WTC11 (cell line): ENCODE measurements around the gene NPB. TPM values are rescaled to one million over a fixed set of nuclear protein-coding genes. Genes with fewer than 3 reads are reported as not detected.

Experiments used
- AFF4 ChIP-seq: sonication (generic); formaldehyde crosslinking; IDR thresholded peaks from 2 replicates; pipeline ENCODE4 v1.8.1; 2023; ENCODE audit warnings: mild to moderate bottlenecking, missing genetic modification reagents, borderline replicate concordance
- E2F1 ChIP-seq: sonication (generic); formaldehyde crosslinking; IDR thresholded peaks from 2 replicates; pipeline ENCODE4 v1.8.0; 2022; ENCODE audit warnings: mild to moderate bottlenecking, missing genetic modification reagents
- E2F4 ChIP-seq: sonication (generic); formaldehyde crosslinking; IDR thresholded peaks from 2 replicates; pipeline ENCODE4 v1.8.1; 2022; ENCODE audit warnings: low read depth, mild to moderate bottlenecking, moderate library complexity, missing genetic modification reagents, borderline replicate concordance
- HMGA2 ChIP-seq: fragments of 250-450 bp; sonication (Bioruptor Pico); IDR thresholded peaks from 2 replicates; pipeline ENCODE4 v1.4.0; 2021; ENCODE audit warnings: mild to moderate bottlenecking, moderate library complexity
- IRF2 ChIP-seq: sonication (generic); formaldehyde crosslinking; IDR thresholded peaks from 2 replicates; pipeline ENCODE4 v1.8.0; 2022; ENCODE audit warnings: low read depth, missing genetic modification reagents, borderline replicate concordance
- JAZF1 ChIP-seq: fragments of 250-450 bp; sonication (Bioruptor Pico); IDR thresholded peaks from 2 replicates; pipeline ENCODE4 v1.9.0; 2021; ENCODE audit warnings: moderate library complexity, mild to moderate bottlenecking, inconsistent platforms
- KAT7 ChIP-seq: sonication (generic); formaldehyde crosslinking; IDR thresholded peaks from 2 replicates; pipeline ENCODE4 v1.8.1; 2023; ENCODE audit warnings: missing genetic modification reagents, mild to moderate bottlenecking, borderline replicate concordance
- MLX ChIP-seq: sonication (generic); formaldehyde crosslinking; IDR thresholded peaks from 2 replicates; pipeline ENCODE4 v1.8.1; 2023; ENCODE audit warnings: mild to moderate bottlenecking, missing genetic modification reagents, moderate library complexity
- NR1H2 ChIP-seq: sonication (generic); formaldehyde crosslinking; IDR thresholded peaks from 2 replicates; pipeline ENCODE4 v1.9.0; 2021; ENCODE audit warnings: mild to moderate bottlenecking, moderate library complexity, missing genetic modification reagents
- NR3C1 ChIP-seq: sonication (generic); formaldehyde crosslinking; conservative IDR thresholded peaks from 2 replicates; pipeline ENCODE4 v1.8.1; 2023; ENCODE audit warnings: low read depth, mild to moderate bottlenecking, missing genetic modification reagents
- PREB ChIP-seq: sonication (generic); formaldehyde crosslinking; IDR thresholded peaks from 2 replicates; pipeline ENCODE4 v1.8.1; 2022; ENCODE audit warnings: mild to moderate bottlenecking, missing genetic modification reagents, moderate library complexity, borderline replicate concordance
- SP1 ChIP-seq: sonication (generic); formaldehyde crosslinking; conservative IDR thresholded peaks from 2 replicates; pipeline ENCODE4 v1.8.1; 2022; ENCODE audit warnings: missing genetic modification reagents
- STAT6 ChIP-seq: sonication (generic); formaldehyde crosslinking; conservative IDR thresholded peaks from 2 replicates; pipeline ENCODE4 v1.8.1; 2023; ENCODE audit warnings: mild to moderate bottlenecking, low read depth, missing genetic modification reagents, moderate library complexity
- ZBTB43 ChIP-seq: sonication (generic); formaldehyde crosslinking; IDR thresholded peaks from 2 replicates; pipeline ENCODE4 v1.8.1; 2023; ENCODE audit warnings: mild to moderate bottlenecking, missing genetic modification reagents
- ZMAT4 ChIP-seq: fragments of 250-450 bp; sonication (Bioruptor Pico); IDR thresholded peaks from 2 replicates; pipeline ENCODE4 v1.9.0; 2021; ENCODE audit warnings: mild to moderate bottlenecking
- ZNF121 ChIP-seq: sonication (generic); formaldehyde crosslinking; IDR thresholded peaks from 2 replicates; pipeline ENCODE4 v1.8.0; 2023; ENCODE audit warnings: missing genetic modification reagents
- ZNF263 ChIP-seq: sonication (generic); formaldehyde crosslinking; IDR thresholded peaks from 2 replicates; pipeline ENCODE4 v1.8.1; 2022; ENCODE audit warnings: low read depth, mild to moderate bottlenecking, moderate library complexity, missing genetic modification reagents
- ZNF281 ChIP-seq: sonication (generic); formaldehyde crosslinking; IDR thresholded peaks from 2 replicates; pipeline ENCODE4 v1.8.0; 2023; ENCODE audit warnings: mild to moderate bottlenecking, missing genetic modification reagents
- ZNF512 ChIP-seq: sonication (generic); formaldehyde crosslinking; IDR thresholded peaks from 2 replicates; pipeline ENCODE4 v1.8.1; 2022; ENCODE audit warnings: missing genetic modification reagents, borderline replicate concordance
- total RNA-seq: library from RNA; stranded (reverse); gene quantifications from 3 replicates; pipeline ENCODE4 v1.2.3, GENCODE V29; 2021

NPB gene
- total RNA-seq, 1 experiment from 2014 or later, result 1.9 TPM

- TF ChIP-seq SP1 (CRISPR knock-in tag), result peak; percentile 95
- TF ChIP-seq NR1H2 (CRISPR knock-in tag), result no peak
- no peak for TF ChIP-seq ZNF281 (CRISPR knock-in tag)
- TF ChIP-seq AFF4 (CRISPR knock-in tag), result no peak
- no peak for TF ChIP-seq STAT6 (CRISPR knock-in tag)
- 0 out of 2 replicates have a peak, but pooled peaks have one; percentile 84 for TF ChIP-seq ZNF263
- no peak for TF ChIP-seq E2F1
- 0 out of 2 replicates have a peak, but pooled peaks have one; percentile 32 for TF ChIP-seq ZMAT4
- no peak for TF ChIP-seq ZNF512
- no peak for TF ChIP-seq JAZF1 (CRISPR knock-in tag)
- 0 out of 2 replicates have a peak, but pooled peaks have one; percentile 21 for TF ChIP-seq ZBTB43 (CRISPR knock-in tag)
- no peak for TF ChIP-seq ZNF121
- TF ChIP-seq MLX (CRISPR knock-in tag), result no peak
- peak; percentile 85 for TF ChIP-seq HMGA2
- TF ChIP-seq PREB, result no peak
- TF ChIP-seq KAT7, result 0 out of 2 replicates have a peak, but pooled peaks have one; percentile 15
- TF ChIP-seq NR3C1 (CRISPR knock-in tag), result no peak
- TF ChIP-seq IRF2 (CRISPR knock-in tag), result no peak
- TF ChIP-seq E2F4, result 0 out of 2 replicates have a peak, but pooled peaks have one; percentile 32
Measured at GRCh38 chr17:81860756-81861568, 41.1 kb upstream of the NPB start (continued).
